Measurements from ENCODE around the gene TM9SF1. TPM values are rescaled to one million over a fixed set of nuclear protein-coding genes. Genes with fewer than 3 reads are reported as not detected.

TM9SF1 gene
- total RNA-seq, 1 experiment from 2014 or later = 41.9 TPM

- Histone ChIP-seq H3K27me3 (replicated peaks; ENCODE audit: control insufficient read depth, insufficient read depth, low read length) (no peaks in the 10 kb centered on the region), H3K36me3 (ENCODE audit: control insufficient read depth, insufficient read depth, low read length) (peaks cover 5% of the 10 kb centered on the region), H3K4me3 (ENCODE audit: low read depth, low read length) (no peak overlapping the region), H3K9me3 (no peaks in the 10 kb centered on the region), H3K4me1 (no peaks in the 10 kb centered on the region)
- Mint-ChIP-seq H3K4me3 (ENCODE audit: unreplicated experiment) (no peak overlapping the region), H3K27me3 (ENCODE audit: insufficient read depth, unreplicated experiment) (no peaks in the 10 kb centered on the region), H3K4me1 (ENCODE audit: low read depth, unreplicated experiment) (peaks cover 9% of the 10 kb centered on the region), H3K36me3 (ENCODE audit: insufficient read depth, unreplicated experiment) (peaks cover 46% of the 10 kb centered on the region), H3K27ac (ENCODE audit: unreplicated experiment) (no peak overlapping the region), H3K9me3 (ENCODE audit: unreplicated experiment) (no peaks in the 10 kb centered on the region)
- no peak for TF ChIP-seq CTCF (IDR thresholded peaks at IDR 0.05; ENCODE audit: insufficient read depth in 1 of 2, low read depth in 1 of 2, low read length in 1 of 2, severe bottlenecking in 1 of 2, unreplicated experiment in 1 of 2)
- DNase-seq = no peak
- POLR2A ChIA-PET = no interaction called here
- intact Hi-C loops (cut with micrococcal nuclease; ENCODE audit: unreplicated experiment) = no loop called here
- BruUV-seq (replicated peaks) = no TSS peak
- CTCF ChIA-PET = no interaction called here
Observed at GRCh38 chr14:24235804-24236688, 40.8 kb upstream of the TM9SF1 start.

GRCh38 chr14:24234095-24235005, 39.1 kb upstream of the TM9SF1 start:
- BruUV-seq (replicated peaks) = no TSS peak
- TF ChIP-seq CTCF (IDR thresholded peaks at IDR 0.05; ENCODE audit: insufficient read depth in 1 of 2, low read depth in 1 of 2, low read length in 1 of 2, severe bottlenecking in 1 of 2, unreplicated experiment in 1 of 2) = no peak
- H3K4me3 Mint-ChIP-seq (ENCODE audit: unreplicated experiment) = peak overlapping the region; percentile 81
- H3K36me3 Mint-ChIP-seq (ENCODE audit: insufficient read depth, unreplicated experiment) = peaks cover 33% of the 10 kb centered on the region
- H3K4me1 ChIP-seq = no peaks in the 10 kb centered on the region
- no peak overlapping the region for H3K27ac Mint-ChIP-seq (ENCODE audit: unreplicated experiment)
- H3K27me3 ChIP-seq (replicated peaks; ENCODE audit: control insufficient read depth, insufficient read depth, low read length) = no peaks in the 10 kb centered on the region
- no peak for DNase-seq
- ChIA-PET CTCF (interaction anchor here (1.0 to 1.8 kb wide), 3 partner anchors 8 to 63 kb away, joined by 3 to 7 read pairs (median 3); partner anchors contain the start of genes RABGGTA and TINF2), POLR2A (no interaction called here)
- H3K4me3 ChIP-seq (ENCODE audit: low read depth, low read length) = no peak overlapping the region
- no peaks in the 10 kb centered on the region for H3K9me3 ChIP-seq
- peaks cover 3% of the 10 kb centered on the region; the same call in 1 of the 2 replicates for H3K36me3 ChIP-seq (ENCODE audit: control insufficient read depth, insufficient read depth, low read length)
- H3K27me3 Mint-ChIP-seq (ENCODE audit: insufficient read depth, unreplicated experiment) = no peaks in the 10 kb centered on the region
- intact Hi-C loops (cut with micrococcal nuclease; ENCODE audit: unreplicated experiment) = no loop called here
- H3K9me3 Mint-ChIP-seq (ENCODE audit: unreplicated experiment) = no peaks in the 10 kb centered on the region
- peaks cover 9% of the 10 kb centered on the region for H3K4me1 Mint-ChIP-seq (ENCODE audit: low read depth, unreplicated experiment)

GRCh38 chr14:24233538-24233866, 38.3 kb upstream of the TM9SF1 start:
- no TSS peak for BruUV-seq (replicated peaks)
- Histone ChIP-seq H3K4me3 (ENCODE audit: low read depth, low read length) (peak overlapping the region; percentile 76), H3K9me3 (no peaks in the 10 kb centered on the region), H3K36me3 (ENCODE audit: control insufficient read depth, insufficient read depth, low read length) (peaks cover 3% of the 10 kb centered on the region; the same call in 1 of the 2 replicates), H3K27me3 (replicated peaks; ENCODE audit: control insufficient read depth, insufficient read depth, low read length) (no peaks in the 10 kb centered on the region), H3K4me1 (no peaks in the 10 kb centered on the region)
- Mint-ChIP-seq H3K27me3 (ENCODE audit: insufficient read depth, unreplicated experiment) (no peaks in the 10 kb centered on the region), H3K36me3 (ENCODE audit: insufficient read depth, unreplicated experiment) (peaks cover 32% of the 10 kb centered on the region), H3K9me3 (ENCODE audit: unreplicated experiment) (no peaks in the 10 kb centered on the region), H3K27ac (ENCODE audit: unreplicated experiment) (peak overlapping the region; percentile 85), H3K4me3 (ENCODE audit: unreplicated experiment) (peak overlapping the region; percentile 81), H3K4me1 (ENCODE audit: low read depth, unreplicated experiment) (peaks cover 9% of the 10 kb centered on the region)
- no peak for TF ChIP-seq CTCF (IDR thresholded peaks at IDR 0.05; ENCODE audit: insufficient read depth in 1 of 2, low read depth in 1 of 2, low read length in 1 of 2, severe bottlenecking in 1 of 2, unreplicated experiment in 1 of 2)
- peak in 1 of 2 experiments; percentile 22 for DNase-seq
- POLR2A ChIA-PET = interaction anchor here (1.8 kb wide), 1 partner anchor 9 kb away, joined by 20 read pairs; the partner anchor contains the start of gene TINF2
- CTCF ChIA-PET = interaction anchor here (1.8 kb wide), 1 partner anchor 9 kb away, joined by 7 read pairs; the partner anchor contains the start of gene TINF2
- intact Hi-C loops (cut with micrococcal nuclease; ENCODE audit: unreplicated experiment) = no loop called here

Data from Caco-2 (cell line).